Activated naive CD8-positive, alpha-beta T cell treated with anti-CD3 and anti-CD28 coated beads for 36 hours (primary cell): ENCODE results near the gene DUXB. TPM values are rescaled to one million over a fixed set of nuclear protein-coding genes. Genes with fewer than 3 reads are reported as not detected.
A peak's percentile ranks its signal among the peaks of the same experiment; 100 is the strongest.

Experiments
- DNase-seq: peaks from one replicate; pipeline ENCODE4 v3.0.0; 2021
- H3K27ac Mint-ChIP-seq: one replicate; pipeline ENCODE4 v1.8.0; 2022; ENCODE audit warnings: mild to moderate bottlenecking, moderate library complexity, mixed read lengths
- H3K27me3 Mint-ChIP-seq: one replicate; pipeline ENCODE4 v1.8.0; 2022; ENCODE audit warnings: mild to moderate bottlenecking, mixed read lengths
- H3K36me3 Mint-ChIP-seq: one replicate; pipeline ENCODE4 v1.8.0; 2021; ENCODE audit warnings: mild to moderate bottlenecking, mixed read lengths
- H3K4me1 Mint-ChIP-seq: one replicate; pipeline ENCODE4 v1.8.0; 2021; ENCODE audit warnings: mixed read lengths
- H3K4me3 Mint-ChIP-seq: one replicate; pipeline ENCODE4 v1.8.0; 2022; ENCODE audit warnings: mild to moderate bottlenecking, moderate library complexity, mixed read lengths
- H3K9me3 Mint-ChIP-seq: one replicate; pipeline ENCODE4 v1.8.0; 2022; ENCODE audit warnings: mixed read lengths
- total RNA-seq, 2 experiments: library from RNA; stranded (reverse); gene quantifications; one replicate each; pipeline ENCODE4 v1.2.3, GENCODE V29; 2021

The DUXB gene
- total RNA-seq, 2 experiments from 2014 or later, result not detected

DNA sequence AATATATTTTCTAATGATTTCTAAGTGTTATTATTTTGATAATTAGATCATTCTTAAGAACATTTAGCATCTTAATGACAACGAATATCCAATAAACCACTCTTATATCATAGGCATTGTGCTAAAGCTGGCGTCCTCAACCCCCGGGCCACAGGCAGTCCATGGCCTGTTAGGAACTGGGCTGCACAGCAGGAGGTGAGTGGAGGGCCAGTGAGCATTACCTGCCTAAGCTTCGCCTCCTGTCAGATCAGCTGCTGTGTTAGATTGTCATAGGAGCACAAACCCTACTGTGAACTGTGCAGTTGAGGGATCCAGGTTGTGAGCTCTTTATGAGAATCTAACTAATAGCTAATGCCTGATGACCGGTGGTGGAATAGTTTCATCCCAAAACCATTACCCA lies 3.7 kb downstream of the DUXB start:
- DNase-seq, result no peak
- H3K27me3 Mint-ChIP-seq, result no peaks in the 10 kb centered on the region
- H3K4me1 Mint-ChIP-seq, result no peaks in the 10 kb centered on the region
- H3K9me3 Mint-ChIP-seq, result no peaks in the 10 kb centered on the region
- H3K36me3 Mint-ChIP-seq, result no peaks in the 10 kb centered on the region
- no peak overlapping the region for H3K4me3 Mint-ChIP-seq
- no peak overlapping the region for H3K27ac Mint-ChIP-seq

DNA sequence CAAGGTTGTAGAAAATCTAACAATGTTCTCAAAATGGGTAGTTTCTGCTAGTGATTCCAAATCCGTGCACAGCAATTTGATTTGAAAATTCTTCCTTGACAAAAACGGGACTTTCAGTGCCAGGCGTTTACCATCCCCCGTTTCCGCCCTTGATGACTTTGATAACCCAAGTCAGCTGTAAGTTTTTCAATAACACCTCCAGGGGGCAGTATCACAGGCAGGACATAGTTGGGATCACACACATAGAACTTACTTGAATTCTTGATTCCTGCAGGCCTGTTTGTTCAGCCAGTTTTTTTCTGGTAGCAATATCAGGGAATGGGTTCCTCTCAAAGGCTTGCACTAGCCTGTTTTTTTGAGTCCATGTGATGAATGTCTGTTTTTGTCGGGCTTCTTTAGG lies 5.6 kb downstream of the DUXB start:
- no peaks in the 10 kb centered on the region for H3K4me1 Mint-ChIP-seq
- no peak overlapping the region for H3K4me3 Mint-ChIP-seq
- no peak overlapping the region for H3K27ac Mint-ChIP-seq
- no peaks in the 10 kb centered on the region for H3K27me3 Mint-ChIP-seq
- no peak for DNase-seq
- H3K36me3 Mint-ChIP-seq, result no peaks in the 10 kb centered on the region
- H3K9me3 Mint-ChIP-seq, result no peaks in the 10 kb centered on the region

DNA sequence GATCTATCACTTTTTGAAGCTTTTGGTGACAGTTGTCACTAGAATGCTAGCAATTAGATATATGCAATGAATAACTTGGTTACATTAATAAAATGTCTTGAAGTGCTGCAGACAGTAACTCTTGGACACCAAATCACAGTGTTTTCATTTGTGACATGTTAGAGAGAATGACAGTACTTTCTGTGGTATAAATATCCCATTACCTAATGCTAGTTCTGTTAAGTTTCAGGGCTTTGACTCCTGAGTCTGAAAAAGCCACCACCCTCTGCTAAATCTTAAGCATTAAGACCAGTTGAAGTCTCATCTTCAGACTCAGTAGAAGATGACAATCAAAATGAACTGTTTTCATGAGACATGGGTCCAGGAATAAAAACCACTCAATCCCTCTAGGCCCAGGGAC lies 13.9 kb downstream of the DUXB start:
- no peak for DNase-seq
- H3K4me1 Mint-ChIP-seq, result no peaks in the 10 kb centered on the region
- H3K27me3 Mint-ChIP-seq, result peaks cover 3% of the 10 kb centered on the region
- peaks cover 1% of the 10 kb centered on the region for H3K9me3 Mint-ChIP-seq
- no peaks in the 10 kb centered on the region for H3K36me3 Mint-ChIP-seq
- no peak overlapping the region for H3K27ac Mint-ChIP-seq
- no peak overlapping the region for H3K4me3 Mint-ChIP-seq

DNA sequence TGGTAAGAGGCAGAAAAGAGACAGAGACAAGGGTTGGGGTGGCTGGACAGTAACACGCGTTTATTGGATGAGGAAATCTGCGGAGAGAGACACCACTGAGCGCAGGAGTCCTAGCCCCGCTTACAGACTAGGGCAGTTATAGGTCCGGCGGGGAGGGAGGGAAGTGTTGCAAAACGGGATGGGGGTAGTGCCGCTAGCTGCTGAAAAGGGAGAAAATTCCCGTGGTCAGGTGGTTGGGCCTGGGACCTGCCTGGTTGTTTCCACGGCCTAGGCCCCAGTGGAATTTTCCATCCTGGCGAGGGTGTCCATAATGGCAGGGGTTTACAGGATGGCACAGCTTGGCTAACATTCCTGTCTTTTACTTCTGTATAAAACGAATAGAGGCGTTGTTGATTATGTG lies 19.0 kb downstream of the DUXB start:
- H3K36me3 Mint-ChIP-seq, result no peaks in the 10 kb centered on the region
- H3K4me3 Mint-ChIP-seq, result no peak overlapping the region
- DNase-seq, result no peak
- H3K4me1 Mint-ChIP-seq, result no peaks in the 10 kb centered on the region
- no peaks in the 10 kb centered on the region for H3K9me3 Mint-ChIP-seq
- no peaks in the 10 kb centered on the region for H3K27me3 Mint-ChIP-seq
- H3K27ac Mint-ChIP-seq, result no peak overlapping the region

DNA sequence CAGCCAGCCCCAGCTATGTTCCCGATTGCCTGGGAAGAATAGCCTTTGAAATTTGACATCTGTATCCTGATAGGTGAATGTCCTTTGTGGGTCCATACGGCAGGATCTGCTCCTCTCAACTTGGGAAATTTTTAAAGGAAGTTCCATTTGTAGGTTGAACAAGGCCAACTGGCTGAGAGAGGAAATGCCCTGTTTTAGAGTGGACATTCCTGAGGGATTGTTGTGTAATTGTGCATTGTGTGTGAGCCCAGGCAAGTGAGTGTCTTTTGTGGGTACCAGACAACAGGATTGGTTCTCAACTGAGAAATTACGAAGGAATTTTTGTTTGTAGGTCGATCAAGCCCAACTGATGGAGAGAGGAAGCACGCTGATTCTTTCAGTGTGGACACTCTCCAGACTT lies 21.9 kb downstream of the DUXB start:
- Mint-ChIP-seq H3K27ac (no peak overlapping the region), H3K9me3 (no peaks in the 10 kb centered on the region), H3K36me3 (no peaks in the 10 kb centered on the region), H3K4me3 (no peak overlapping the region), H3K4me1 (no peaks in the 10 kb centered on the region), H3K27me3 (no peaks in the 10 kb centered on the region)
- DNase-seq, result no peak

DNA sequence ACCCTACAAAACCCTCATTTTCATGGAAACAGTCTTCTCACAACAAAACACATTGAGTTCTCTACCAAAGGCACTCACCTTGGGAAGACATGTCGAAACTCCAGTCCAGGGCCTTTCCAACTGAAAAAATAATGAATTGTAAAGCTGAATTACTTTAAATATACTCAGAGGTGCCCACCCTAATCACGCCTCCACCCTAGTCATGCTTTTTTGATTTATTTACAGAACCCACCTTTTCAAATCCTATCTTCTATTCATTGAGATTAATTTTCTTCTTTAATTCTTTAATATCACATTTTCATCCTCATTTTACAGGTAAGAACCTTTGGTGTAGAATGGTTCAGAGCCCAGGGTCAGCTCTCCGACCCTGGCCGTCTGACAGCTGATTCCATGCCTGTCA lies 24.4 kb downstream of the DUXB start, which contains the start of gene CPHXL2:
Gene CPHXL2 (minus strand): TSS at position 101 of the 400 bp plus-strand sequence. CDS start 10 bp downstream, at position 91.
- no peaks in the 10 kb centered on the region for H3K36me3 Mint-ChIP-seq
- no peak for DNase-seq
- H3K4me1 Mint-ChIP-seq, result no peaks in the 10 kb centered on the region
- H3K9me3 Mint-ChIP-seq, result no peaks in the 10 kb centered on the region
- no peaks in the 10 kb centered on the region for H3K27me3 Mint-ChIP-seq
- H3K4me3 Mint-ChIP-seq, result no peak within 1 kb of the TSS
- no peak within 1 kb of the TSS for H3K27ac Mint-ChIP-seq

DNA sequence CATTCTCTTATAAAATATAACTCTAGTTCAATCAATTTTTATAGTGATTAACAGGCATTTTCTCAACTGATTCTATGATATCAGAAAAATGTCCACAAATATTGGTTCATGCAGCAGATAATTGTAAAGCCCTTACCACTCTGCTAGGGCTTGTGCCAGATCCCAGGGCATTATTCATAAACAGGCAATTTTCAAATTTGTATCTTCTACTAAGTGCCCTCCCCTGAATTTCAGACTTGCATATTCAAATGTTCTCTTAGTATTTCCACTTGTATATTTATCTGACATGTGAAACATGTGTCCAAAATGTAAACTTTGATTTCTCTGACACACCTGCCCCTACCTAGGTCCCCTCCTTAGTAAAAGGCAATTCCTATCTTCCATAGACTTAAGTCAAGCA lies 33.8 kb downstream of the DUXB start:
- DNase-seq, result no peak
- no peaks in the 10 kb centered on the region for H3K9me3 Mint-ChIP-seq
- no peak overlapping the region for H3K4me3 Mint-ChIP-seq
- H3K4me1 Mint-ChIP-seq, result no peaks in the 10 kb centered on the region
- H3K27me3 Mint-ChIP-seq, result no peaks in the 10 kb centered on the region
- H3K27ac Mint-ChIP-seq, result no peak overlapping the region
- H3K36me3 Mint-ChIP-seq, result no peaks in the 10 kb centered on the region

DNA sequence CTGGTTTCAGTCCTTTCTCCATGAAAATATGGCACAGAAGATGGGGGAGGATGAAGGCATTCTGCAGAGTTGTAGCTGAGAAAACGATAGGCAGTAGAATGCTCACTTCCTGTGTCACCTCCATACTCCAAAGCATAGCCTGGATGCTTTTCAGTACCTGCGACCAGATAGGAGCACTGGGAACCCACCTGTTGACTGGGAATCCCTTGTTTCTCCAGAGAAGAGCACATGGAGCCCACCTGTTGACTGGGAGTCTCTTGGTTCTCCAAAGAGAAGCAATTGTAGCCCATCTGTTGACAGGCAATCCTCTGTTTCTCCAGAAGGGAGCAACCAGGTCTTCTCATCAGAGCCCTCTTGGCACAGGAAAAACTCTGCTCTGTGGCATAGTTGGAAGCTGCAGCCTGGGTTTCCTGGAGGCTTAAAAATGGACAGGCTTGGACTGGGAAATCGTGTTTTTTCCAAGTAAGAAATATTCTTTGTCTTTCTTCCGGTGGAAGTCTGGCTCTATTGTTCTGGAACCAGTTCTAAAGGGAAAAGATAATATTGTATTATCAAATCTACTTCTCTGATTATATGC lies 40.4 kb downstream of the DUXB start:
- DNase-seq, result no peak

DNA sequence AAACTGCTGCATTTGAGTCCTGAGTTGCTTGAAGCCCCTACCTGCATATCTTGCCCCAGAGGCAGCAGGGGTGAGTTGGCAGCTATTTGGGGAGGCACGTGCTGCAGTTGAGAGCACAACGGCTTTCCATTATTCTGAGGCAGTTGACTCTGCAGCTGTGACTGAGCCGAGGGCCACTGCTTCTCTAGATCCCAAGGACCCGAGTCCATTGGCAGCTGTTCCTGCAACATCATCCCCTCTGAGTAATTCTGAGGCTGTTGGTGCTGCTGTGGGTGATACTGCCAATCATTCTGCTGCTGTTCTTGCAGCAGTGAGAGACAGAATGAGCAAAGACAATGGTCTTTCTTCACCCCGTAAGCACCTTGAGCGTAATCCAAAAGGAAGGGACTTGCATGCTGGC lies 40.9 kb downstream of the DUXB start:
- Mint-ChIP-seq H3K9me3 (no peaks in the 10 kb centered on the region), H3K27ac (no peak overlapping the region)

More for the DNA sequence above, 40.4 kb downstream of the DUXB start:
- Mint-ChIP-seq H3K27me3 (no peaks in the 10 kb centered on the region), H3K36me3 (peaks cover 14% of the 10 kb centered on the region), H3K27ac (no peak overlapping the region), H3K4me1 (no peaks in the 10 kb centered on the region), H3K9me3 (no peaks in the 10 kb centered on the region), H3K4me3 (no peak overlapping the region)

DNA sequence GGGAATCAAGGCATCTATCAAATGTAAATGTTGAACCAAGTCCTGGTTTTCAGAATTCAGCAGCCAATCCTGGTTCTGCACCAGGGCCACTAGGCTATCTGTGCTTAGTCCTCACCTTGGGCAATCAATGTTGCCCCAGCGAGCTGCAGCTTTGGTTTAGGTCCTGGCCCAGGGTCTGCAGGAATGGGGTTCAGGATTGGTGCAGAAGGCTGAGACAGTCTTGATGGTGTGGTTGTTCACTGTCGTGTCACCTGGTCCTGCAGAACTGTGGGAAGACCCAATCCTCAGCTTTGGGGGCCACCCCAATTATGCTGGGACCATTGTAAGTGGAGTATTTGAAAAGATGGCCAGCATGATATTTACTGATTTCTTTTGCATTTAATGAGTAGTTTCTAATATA lies 43.1 kb downstream of the DUXB start:
- Mint-ChIP-seq H3K27ac (no peak overlapping the region), H3K4me1 (peaks cover 11% of the 10 kb centered on the region), H3K36me3 (peaks cover 26% of the 10 kb centered on the region), H3K9me3 (no peaks in the 10 kb centered on the region), H3K27me3 (no peaks in the 10 kb centered on the region), H3K4me3 (no peak overlapping the region)
- no peak for DNase-seq

More for the DNA sequence above, 40.9 kb downstream of the DUXB start:
- Mint-ChIP-seq H3K36me3 (peaks cover 15% of the 10 kb centered on the region), H3K4me1 (no peaks in the 10 kb centered on the region), H3K4me3 (no peak overlapping the region), H3K27me3 (no peaks in the 10 kb centered on the region)
- no peak for DNase-seq

DNA sequence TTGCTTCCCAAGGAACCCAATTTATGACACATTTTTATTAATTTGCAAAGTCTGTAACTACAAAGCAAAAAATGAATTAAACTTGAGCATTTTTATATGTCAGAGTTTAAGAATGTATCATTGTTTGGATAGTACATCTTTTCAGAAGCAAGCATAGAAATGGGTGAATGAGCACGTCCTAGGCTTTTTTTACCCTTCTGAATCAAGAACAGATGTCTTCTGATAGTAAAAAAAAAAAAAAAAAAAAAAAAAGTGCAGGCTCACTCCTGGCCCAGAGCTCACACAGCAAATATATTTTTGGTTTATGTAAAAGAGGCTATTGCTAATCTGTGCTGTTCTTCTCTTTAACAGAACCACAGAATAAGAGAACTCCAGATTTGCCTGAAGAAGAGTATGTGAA lies 47.3 kb downstream of the DUXB start:
- peaks cover 44% of the 10 kb centered on the region for H3K36me3 Mint-ChIP-seq
- H3K4me1 Mint-ChIP-seq, result peaks cover 33% of the 10 kb centered on the region
- no peak for DNase-seq
- H3K9me3 Mint-ChIP-seq, result no peaks in the 10 kb centered on the region
- no peaks in the 10 kb centered on the region for H3K27me3 Mint-ChIP-seq
- H3K4me3 Mint-ChIP-seq, result peak overlapping the region; percentile 5
- peak overlapping the region; percentile 72 for H3K27ac Mint-ChIP-seq

DNA sequence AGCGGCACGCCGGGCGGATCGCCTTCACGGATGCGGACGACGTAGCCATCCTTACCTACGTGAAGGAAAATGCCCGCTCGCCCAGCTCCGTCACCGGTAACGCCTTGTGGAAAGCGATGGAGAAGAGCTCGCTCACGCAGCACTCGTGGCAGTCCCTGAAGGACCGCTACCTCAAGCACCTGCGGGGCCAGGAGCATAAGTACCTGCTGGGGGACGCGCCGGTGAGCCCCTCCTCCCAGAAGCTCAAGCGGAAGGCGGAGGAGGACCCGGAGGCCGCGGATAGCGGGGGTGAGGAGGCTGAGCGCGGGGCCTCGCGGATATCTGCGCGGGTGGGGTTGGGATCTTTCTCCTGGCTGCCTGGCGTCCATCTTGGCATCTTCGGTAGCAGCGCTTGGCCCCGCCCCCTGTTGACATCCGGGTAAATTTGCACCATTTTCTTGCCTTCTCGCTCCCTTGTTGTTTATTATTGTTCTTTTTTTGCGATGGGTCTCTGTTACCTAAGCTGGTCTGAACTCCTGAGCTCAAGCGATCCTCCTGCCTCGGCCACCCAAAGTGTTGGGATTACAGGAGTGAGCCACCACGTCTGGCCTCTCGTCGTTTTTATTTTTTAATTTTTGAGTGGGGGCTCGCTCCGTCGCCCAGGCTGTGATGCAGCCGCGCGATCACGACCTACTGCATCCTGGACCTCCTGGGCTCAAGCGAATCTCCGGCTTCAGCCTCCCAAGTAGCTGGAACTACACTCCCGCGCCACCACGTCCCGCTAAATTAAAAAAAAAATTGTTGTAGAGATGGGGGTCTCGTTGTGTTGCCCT lies 52.8 kb downstream of the DUXB start:
- Mint-ChIP-seq H3K36me3 (peaks cover 41% of the 10 kb centered on the region), H3K27me3 (no peaks in the 10 kb centered on the region), H3K4me3 (peak overlapping the region; percentile 88), H3K9me3 (no peaks in the 10 kb centered on the region), H3K27ac (peak overlapping the region; percentile 96), H3K4me1 (peaks cover 47% of the 10 kb centered on the region)
- peak; percentile 82 for DNase-seq

DNA sequence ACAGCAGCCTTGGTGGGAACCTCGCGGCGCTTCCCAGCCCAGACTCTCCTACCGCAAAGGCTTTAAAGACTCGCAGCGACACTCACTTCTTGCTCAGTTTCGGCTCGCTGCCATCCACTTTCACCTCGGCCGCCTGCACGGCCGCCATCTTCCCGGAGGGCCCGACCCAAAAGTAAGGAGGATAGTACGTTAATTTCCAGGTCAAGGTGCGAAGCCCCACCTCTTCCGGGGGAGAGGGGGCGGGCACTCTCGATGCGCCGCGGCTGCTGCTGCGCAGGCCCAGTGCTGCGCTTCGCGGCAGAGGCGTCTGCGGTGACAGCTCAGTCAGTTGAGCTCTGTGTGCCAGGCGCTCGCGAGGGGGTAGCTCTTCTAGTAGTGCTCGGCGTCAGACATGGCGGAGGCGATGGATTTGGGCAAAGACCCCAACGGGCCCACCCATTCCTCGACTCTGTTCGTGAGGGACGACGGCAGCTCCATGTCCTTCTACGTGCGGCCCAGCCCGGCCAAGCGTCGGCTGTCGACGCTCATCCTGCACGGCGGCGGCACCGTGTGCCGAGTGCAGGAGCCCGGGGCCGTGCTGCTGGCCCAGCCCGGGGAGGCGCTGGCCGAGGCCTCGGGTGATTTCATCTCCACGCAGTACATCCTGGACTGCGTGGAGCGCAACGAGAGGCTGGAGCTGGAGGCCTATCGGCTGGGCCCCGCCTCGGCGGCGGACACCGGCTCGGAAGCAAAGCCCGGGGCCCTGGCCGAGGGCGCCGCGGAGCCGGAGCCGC lies 53.6 kb downstream of the DUXB start, which contains the start of the genes KARS1 and TERF2IP:
Gene KARS1 (minus strand): TSS at position 174 of the 773 bp plus-strand sequence. CDS start 26 bp downstream, at position 148.
Gene TERF2IP (plus strand): TSS at position 282 of the 773 bp plus-strand sequence. CDS start 110 bp downstream, at position 392.
- peak within 1 kb of the TSS; percentile 88 for H3K4me3 Mint-ChIP-seq
- H3K9me3 Mint-ChIP-seq, result no peaks in the 10 kb centered on the region
- H3K36me3 Mint-ChIP-seq, result peaks cover 39% of the 10 kb centered on the region
- DNase-seq, result peak; percentile 96
- peaks cover 42% of the 10 kb centered on the region for H3K4me1 Mint-ChIP-seq
- no peaks in the 10 kb centered on the region for H3K27me3 Mint-ChIP-seq
- peak within 1 kb of the TSS; percentile 98 for H3K27ac Mint-ChIP-seq

DNA sequence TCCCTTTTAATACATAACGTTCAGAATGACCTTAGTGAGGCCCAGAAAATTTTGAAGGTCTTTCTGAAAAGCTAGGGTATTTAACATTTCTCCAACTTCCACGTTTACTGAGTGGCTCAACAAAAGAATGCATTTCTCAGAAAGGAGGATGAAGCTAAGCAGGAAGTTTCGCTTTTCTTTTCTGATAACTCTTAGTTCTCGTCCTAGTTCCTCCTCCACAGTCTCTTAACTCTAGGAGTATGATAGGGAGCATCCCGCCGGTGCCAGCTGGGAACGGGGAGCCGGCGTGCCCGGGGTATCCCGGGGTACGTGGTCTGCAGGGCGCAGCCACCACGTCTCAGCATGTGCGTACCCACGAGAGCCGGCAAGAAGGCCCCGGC lies 54.2 kb downstream of the DUXB start:
- peaks cover 39% of the 10 kb centered on the region for H3K36me3 Mint-ChIP-seq
- peaks cover 40% of the 10 kb centered on the region for H3K4me1 Mint-ChIP-seq
- H3K9me3 Mint-ChIP-seq, result no peaks in the 10 kb centered on the region
- H3K4me3 Mint-ChIP-seq, result peak overlapping the region; percentile 88
- DNase-seq, result no peak
- peak overlapping the region; percentile 98 for H3K27ac Mint-ChIP-seq
- H3K27me3 Mint-ChIP-seq, result no peaks in the 10 kb centered on the region
